Measurements from ENCODE around the gene BCKDK. TPM values are rescaled to one million over a fixed set of nuclear protein-coding genes. Genes with fewer than 3 reads are reported as not detected.
A peak's percentile ranks its signal among the peaks of the same experiment; 100 is the strongest.

The BCKDK gene
- total and polyA plus RNA-seq, 2 of the 13 experiments (the other 11 are each of a cell fraction or from before 2014, with no cell fraction given), result 24.9 to 42.6 TPM

DNA sequence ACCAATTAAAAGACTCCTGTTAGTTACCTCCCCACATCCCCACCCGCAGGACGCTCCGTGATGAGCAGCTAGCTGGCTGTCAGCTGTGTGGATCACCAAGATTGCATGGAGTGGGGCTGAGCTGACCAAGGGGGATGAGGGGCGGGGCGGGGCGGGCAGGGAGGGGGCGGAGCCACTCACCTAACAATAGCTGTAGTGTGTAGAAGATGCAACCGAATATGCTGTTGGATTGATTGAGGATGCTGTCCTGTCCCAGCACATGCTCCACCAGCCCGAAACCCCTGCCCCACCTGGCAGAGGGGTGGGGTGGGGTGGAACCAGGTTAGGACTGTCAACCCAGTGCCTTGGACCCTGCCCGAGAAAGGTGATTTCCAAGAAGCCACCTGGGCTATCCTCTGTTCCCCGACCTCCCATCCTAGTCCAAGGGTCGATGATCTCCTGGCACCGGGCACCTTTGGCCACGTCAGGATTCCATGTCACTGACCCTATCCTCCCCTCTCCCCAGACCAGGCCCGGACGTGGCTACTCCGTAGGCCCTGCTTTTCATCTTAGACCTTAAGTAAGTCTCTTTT, 15.0 kb upstream of the BCKDK start (continued):
- TF ChIP-seq PITX1 (CRISPR knock-in tag; IDR thresholded peaks at IDR 0.05) (no peak), RORA (CRISPR knock-in tag; IDR thresholded peaks at IDR 0.05) (no peak), SP2 (CRISPR knock-in tag; IDR thresholded peaks at IDR 0.05) (no peak), NCOA1 (CRISPR knock-in tag; IDR thresholded peaks at IDR 0.05) (no peak), ZNF577 (CRISPR knock-in tag; IDR thresholded peaks at IDR 0.05; ENCODE audit: borderline replicate concordance, low read depth) (no peak), THYN1 (CRISPR knock-in tag; IDR thresholded peaks at IDR 0.05; ENCODE audit: borderline replicate concordance, low read depth) (no peak), RNF2 (conservative IDR thresholded peaks at IDR 0.05; ENCODE audit: low read depth) (no peak), NR2F6 (IDR thresholded peaks at IDR 0.05) (no peak), NR2F6 (CRISPR knock-in tag; IDR thresholded peaks at IDR 0.05) (peak; percentile 44; the same call in 1 of the 2 replicates), CREM (IDR thresholded peaks at IDR 0.05) (no peak), CREM (CRISPR knock-in tag; IDR thresholded peaks at IDR 0.05) (no peak), CHCHD3 (CRISPR knock-in tag; IDR thresholded peaks at IDR 0.05) (no peak), HDAC1 (CRISPR knock-in tag; IDR thresholded peaks at IDR 0.05) (no peak; the same call in none of the 2 replicates), KDM4B (CRISPR knock-in tag; IDR thresholded peaks at IDR 0.05) (no peak), RAD51 (IDR thresholded peaks at IDR 0.05; ENCODE audit: borderline replicate concordance) (no peak), SYNCRIP (IDR thresholded peaks at IDR 0.05; ENCODE audit: insufficient read depth, low read depth, low read length) (no peak), GLI4 (CRISPR knock-in tag; IDR thresholded peaks at IDR 0.05; ENCODE audit: borderline replicate concordance) (no peak), ZNF432 (CRISPR knock-in tag; IDR thresholded peaks at IDR 0.05; ENCODE audit: borderline replicate concordance) (no peak), ZNF747 (CRISPR knock-in tag; IDR thresholded peaks at IDR 0.05; ENCODE audit: borderline replicate concordance) (no peak), MIER3 (CRISPR knock-in tag; IDR thresholded peaks at IDR 0.05; ENCODE audit: borderline replicate concordance) (0 out of 2 replicates have a peak, but pooled peaks have one; percentile 55), SOX5 (CRISPR knock-in tag; IDR thresholded peaks at IDR 0.05; ENCODE audit: borderline replicate concordance) (peak; percentile 55; the same call in 1 of the 2 replicates), GABPA (IDR thresholded peaks at IDR 0.05; ENCODE audit: low read depth, low read length) (no peak), GABPA (CRISPR knock-in tag; IDR thresholded peaks at IDR 0.05; ENCODE audit: low read depth) (no peak)
- TF ChIP-seq, protein P1, sequence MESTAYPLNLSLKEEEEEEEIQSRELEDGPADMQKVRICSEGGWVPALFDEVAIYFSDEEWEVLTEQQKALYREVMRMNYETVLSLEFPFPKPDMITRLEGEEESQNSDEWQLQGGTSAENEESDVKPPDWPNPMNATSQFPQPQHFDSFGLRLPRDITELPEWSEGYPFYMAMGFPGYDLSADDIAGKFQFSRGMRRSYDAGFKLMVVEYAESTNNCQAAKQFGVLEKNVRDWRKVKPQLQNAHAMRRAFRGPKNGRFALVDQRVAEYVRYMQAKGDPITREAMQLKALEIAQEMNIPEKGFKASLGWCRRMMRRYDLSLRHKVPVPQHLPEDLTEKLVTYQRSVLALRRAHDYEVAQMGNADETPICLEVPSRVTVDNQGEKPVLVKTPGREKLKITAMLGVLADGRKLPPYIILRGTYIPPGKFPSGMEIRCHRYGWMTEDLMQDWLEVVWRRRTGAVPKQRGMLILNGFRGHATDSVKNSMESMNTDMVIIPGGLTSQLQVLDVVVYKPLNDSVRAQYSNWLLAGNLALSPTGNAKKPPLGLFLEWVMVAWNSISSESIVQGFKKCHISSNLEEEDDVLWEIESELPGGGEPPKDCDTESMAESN (CRISPR knock-in tag; conservative IDR thresholded peaks at IDR 0.05), result no peak
- TF ChIP-seq, protein P2, sequence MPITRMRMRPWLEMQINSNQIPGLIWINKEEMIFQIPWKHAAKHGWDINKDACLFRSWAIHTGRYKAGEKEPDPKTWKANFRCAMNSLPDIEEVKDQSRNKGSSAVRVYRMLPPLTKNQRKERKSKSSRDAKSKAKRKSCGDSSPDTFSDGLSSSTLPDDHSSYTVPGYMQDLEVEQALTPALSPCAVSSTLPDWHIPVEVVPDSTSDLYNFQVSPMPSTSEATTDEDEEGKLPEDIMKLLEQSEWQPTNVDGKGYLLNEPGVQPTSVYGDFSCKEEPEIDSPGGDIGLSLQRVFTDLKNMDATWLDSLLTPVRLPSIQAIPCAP (CRISPR knock-in tag; IDR thresholded peaks at IDR 0.05; ENCODE audit: low read depth), result no peak
- TF ChIP-seq, protein P3, sequence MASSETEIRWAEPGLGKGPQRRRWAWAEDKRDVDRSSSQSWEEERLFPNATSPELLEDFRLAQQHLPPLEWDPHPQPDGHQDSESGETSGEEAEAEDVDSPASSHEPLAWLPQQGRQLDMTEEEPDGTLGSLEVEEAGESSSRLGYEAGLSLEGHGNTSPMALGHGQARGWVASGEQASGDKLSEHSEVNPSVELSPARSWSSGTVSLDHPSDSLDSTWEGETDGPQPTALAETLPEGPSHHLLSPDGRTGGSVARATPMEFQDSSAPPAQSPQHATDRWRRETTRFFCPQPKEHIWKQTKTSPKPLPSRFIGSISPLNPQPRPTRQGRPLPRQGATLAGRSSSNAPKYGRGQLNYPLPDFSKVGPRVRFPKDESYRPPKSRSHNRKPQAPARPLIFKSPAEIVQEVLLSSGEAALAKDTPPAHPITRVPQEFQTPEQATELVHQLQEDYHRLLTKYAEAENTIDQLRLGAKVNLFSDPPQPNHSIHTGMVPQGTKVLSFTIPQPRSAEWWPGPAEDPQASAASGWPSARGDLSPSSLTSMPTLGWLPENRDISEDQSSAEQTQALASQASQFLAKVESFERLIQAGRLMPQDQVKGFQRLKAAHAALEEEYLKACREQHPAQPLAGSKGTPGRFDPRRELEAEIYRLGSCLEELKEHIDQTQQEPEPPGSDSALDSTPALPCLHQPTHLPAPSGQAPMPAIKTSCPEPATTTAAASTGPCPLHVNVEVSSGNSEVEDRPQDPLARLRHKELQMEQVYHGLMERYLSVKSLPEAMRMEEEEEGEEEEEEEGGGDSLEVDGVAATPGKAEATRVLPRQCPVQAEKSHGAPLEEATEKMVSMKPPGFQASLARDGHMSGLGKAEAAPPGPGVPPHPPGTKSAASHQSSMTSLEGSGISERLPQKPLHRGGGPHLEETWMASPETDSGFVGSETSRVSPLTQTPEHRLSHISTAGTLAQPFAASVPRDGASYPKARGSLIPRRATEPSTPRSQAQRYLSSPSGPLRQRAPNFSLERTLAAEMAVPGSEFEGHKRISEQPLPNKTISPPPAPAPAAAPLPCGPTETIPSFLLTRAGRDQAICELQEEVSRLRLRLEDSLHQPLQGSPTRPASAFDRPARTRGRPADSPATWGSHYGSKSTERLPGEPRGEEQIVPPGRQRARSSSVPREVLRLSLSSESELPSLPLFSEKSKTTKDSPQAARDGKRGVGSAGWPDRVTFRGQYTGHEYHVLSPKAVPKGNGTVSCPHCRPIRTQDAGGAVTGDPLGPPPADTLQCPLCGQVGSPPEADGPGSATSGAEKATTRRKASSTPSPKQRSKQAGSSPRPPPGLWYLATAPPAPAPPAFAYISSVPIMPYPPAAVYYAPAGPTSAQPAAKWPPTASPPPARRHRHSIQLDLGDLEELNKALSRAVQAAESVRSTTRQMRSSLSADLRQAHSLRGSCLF (CRISPR knock-in tag; IDR thresholded peaks at IDR 0.05; ENCODE audit: borderline replicate concordance), result no peak
